Upper lobe of left lung (tissue), 4 donors: ENCODE results near the gene CACNA2D2.

ENCODE experiments used
- EP300 ChIP-seq, 4 donors: sonication (generic); formaldehyde crosslinking; IDR thresholded peaks; one replicate each; pipeline ENCODE4 v1.5.1; 2017; ENCODE audit warnings: antibody characterized with exemption in 4 of 4, control low read depth in 2 of 4
- POLR2A ChIP-seq, 4 donors: fragments of 450-650 bp; IDR thresholded peaks; one replicate each; pipeline ENCODE4 v1.5.1; 2016 to 2017; ENCODE audit warnings: antibody characterized with exemption in 4 of 4, mild to moderate bottlenecking in 2 of 4
- POLR2AphosphoS5 ChIP-seq, 2 donors: sonication (generic); formaldehyde crosslinking; IDR thresholded peaks; one replicate each; pipeline ENCODE4 v1.5.1; 2017; ENCODE audit warnings: antibody characterized with exemption in 2 of 2
- TF ChIP-seq, protein P1 (sequence below), 6 experiments: fragments of 450-650 bp in 4 of 6; fragments of 200-600 bp in 2 of 6; sonication (generic) in 2 of 6; IDR thresholded peaks; one replicate each; pipeline ENCODE4 v1.5.1; 2016 to 2019; ENCODE audit warnings: antibody characterized with exemption in 6 of 6

DNA sequence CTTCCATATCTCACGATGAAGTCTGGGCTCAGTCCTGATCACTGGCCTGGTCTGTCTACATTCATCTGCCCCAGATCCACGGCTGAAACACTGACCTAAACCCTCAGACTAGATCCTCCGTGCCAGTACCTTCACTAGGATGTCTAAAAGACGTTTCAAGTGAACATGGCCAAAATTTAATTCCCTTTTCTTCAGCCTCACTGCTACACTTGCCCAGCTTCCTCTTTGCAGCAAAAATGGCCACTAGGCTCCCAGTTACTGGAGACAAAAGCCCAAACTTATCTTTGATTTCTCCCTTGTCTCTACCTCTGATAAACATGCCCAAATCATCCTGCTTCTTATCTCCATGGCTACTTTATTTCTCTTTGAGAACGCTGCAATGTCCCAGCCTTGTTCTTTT, 164.5 kb downstream of the CACNA2D2 start:
- TF ChIP-seq, protein P1, sequence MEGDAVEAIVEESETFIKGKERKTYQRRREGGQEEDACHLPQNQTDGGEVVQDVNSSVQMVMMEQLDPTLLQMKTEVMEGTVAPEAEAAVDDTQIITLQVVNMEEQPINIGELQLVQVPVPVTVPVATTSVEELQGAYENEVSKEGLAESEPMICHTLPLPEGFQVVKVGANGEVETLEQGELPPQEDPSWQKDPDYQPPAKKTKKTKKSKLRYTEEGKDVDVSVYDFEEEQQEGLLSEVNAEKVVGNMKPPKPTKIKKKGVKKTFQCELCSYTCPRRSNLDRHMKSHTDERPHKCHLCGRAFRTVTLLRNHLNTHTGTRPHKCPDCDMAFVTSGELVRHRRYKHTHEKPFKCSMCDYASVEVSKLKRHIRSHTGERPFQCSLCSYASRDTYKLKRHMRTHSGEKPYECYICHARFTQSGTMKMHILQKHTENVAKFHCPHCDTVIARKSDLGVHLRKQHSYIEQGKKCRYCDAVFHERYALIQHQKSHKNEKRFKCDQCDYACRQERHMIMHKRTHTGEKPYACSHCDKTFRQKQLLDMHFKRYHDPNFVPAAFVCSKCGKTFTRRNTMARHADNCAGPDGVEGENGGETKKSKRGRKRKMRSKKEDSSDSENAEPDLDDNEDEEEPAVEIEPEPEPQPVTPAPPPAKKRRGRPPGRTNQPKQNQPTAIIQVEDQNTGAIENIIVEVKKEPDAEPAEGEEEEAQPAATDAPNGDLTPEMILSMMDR (IDR thresholded peaks at IDR 0.05) = no peak
- TF ChIP-seq POLR2A (IDR thresholded peaks at IDR 0.05) = no peak
- TF ChIP-seq POLR2AphosphoS5 (IDR thresholded peaks at IDR 0.05) = no peak
- no peak for TF ChIP-seq EP300 (IDR thresholded peaks at IDR 0.05)
